Endodermal cell (in vitro differentiated cells): ENCODE data around the gene ARHGEF6. TPM values are rescaled to one million over a fixed set of nuclear protein-coding genes. Genes with fewer than 3 reads are reported as not detected.

Source experiments
- DNase-seq: peaks from one replicate; pipeline ENCODE4 v3.0.0-alpha.2; 2017
- H3K27ac ChIP-seq: 2 replicates; pipeline ENCODE4 v1.5.1; 2013; ENCODE audit warnings: mild to moderate bottlenecking, low read depth, low read length, moderate library complexity
- H3K27me3 ChIP-seq: 2 replicates; pipeline ENCODE4 v1.6.1; 2013; ENCODE audit warnings: mild to moderate bottlenecking, low read length, moderate library complexity; ENCODE audit not compliant: insufficient read depth, control insufficient read depth, poor library complexity, severe bottlenecking
- H3K36me3 ChIP-seq: 2 replicates; pipeline ENCODE4 v1.7.0; 2013; ENCODE audit warnings: mild to moderate bottlenecking, low read length, moderate library complexity; ENCODE audit not compliant: control insufficient read depth, insufficient read depth
- H3K4me1 ChIP-seq: one replicate; pipeline ENCODE4 v1.7.0; 2013; ENCODE audit warnings: low read length; ENCODE audit not compliant: control insufficient read depth, insufficient read depth
- H3K4me3 ChIP-seq: 2 replicates; pipeline ENCODE4 v1.5.1; 2013; ENCODE audit warnings: mild to moderate bottlenecking, low read length, moderate library complexity
- H3K9ac ChIP-seq: 2 replicates; pipeline ENCODE4 v1.6.1; 2013; ENCODE audit warnings: mild to moderate bottlenecking, low read length, moderate library complexity; ENCODE audit not compliant: poor library complexity, severe bottlenecking; ENCODE audit errors: extremely low read depth
- H3K9me3 ChIP-seq: 2 replicates; pipeline ENCODE4 v1.6.1; 2013; ENCODE audit warnings: mild to moderate bottlenecking, low read length, moderate library complexity; ENCODE audit not compliant: control insufficient read depth
- H3K27ac Mint-ChIP-seq: 2 replicates; pipeline ENCODE4 v1.8.0; 2020; ENCODE audit warnings: mixed read lengths
- H3K27me3 Mint-ChIP-seq: 2 replicates; pipeline ENCODE4 v1.8.0; 2021; ENCODE audit warnings: mild to moderate bottlenecking, mixed read lengths; ENCODE audit not compliant: insufficient read depth
- H3K36me3 Mint-ChIP-seq: 2 replicates; pipeline ENCODE4 v1.8.0; 2020; ENCODE audit warnings: low read depth, mixed read lengths
- H3K4me1 Mint-ChIP-seq: 2 replicates; pipeline ENCODE4 v1.8.0; 2020; ENCODE audit warnings: mixed read lengths
- H3K4me3 Mint-ChIP-seq: 2 replicates; pipeline ENCODE4 v1.8.0; 2020; ENCODE audit warnings: mild to moderate bottlenecking, moderate library complexity, mixed read lengths
- H3K9me3 Mint-ChIP-seq: 2 replicates; pipeline ENCODE4 v1.8.0; 2020; ENCODE audit warnings: mild to moderate bottlenecking, mixed read lengths
- WGBS, 2 experiments: methylation state at CpG; one replicate each; pipeline versions ENCODE4 v1.1.5 to v1.1.7; 2013; ENCODE audit warnings: missing lambda C conversion rate in 2 of 2, mixed read lengths in 1 of 2; ENCODE audit not compliant: insufficient coverage in 1 of 2, insufficient read length in 1 of 2; 5-methylcytosine and 5-hydroxymethylcytosine counted together
- total RNA-seq, 2 donors: library from RNA; stranded (reverse); fragmentation: NEBNext Ultra II Directional in 1 of 2; extraction: Animal tissue kit (Norgen Biotek cat#: 25700) in 1 of 2; gene quantifications; 2 replicates in 1 of 2; 3 replicates in 1 of 2; pipeline ENCODE4 v1.2.1, GENCODE V29; 2021
- TF ChIP-seq, protein P1 (sequence below): fragments of 200-600 bp; sonication (generic); conservative IDR thresholded peaks from 2 replicates; pipeline ENCODE4 v1.5.0; 2021; ENCODE audit warnings: antibody characterized with exemption, mild to moderate bottlenecking

The ARHGEF6 gene
- total RNA-seq, 2 donors from 2014 or later, result 1.8 to 2.7 TPM

DNA sequence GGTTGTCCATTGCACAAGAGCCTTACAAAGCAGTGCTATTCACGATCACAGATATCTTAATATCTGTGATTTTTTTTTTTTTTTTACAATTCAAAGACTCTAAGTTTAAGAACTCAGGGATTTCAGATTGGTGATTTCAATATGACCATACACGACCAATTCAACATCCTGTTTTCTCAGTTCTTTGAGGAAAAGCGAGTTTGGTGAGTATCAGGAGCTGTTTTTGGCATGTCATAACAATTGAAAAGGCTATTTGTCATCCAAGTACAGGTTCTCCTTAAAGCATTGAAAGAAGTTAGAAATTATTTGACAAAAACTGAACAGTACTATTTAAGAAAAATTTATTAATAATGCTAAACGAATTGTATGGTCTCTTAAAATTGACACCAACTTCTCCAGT, 9.1 kb upstream of the ARHGEF6 start:
- no peak for DNase-seq
- no peak overlapping the region for H3K4me3 ChIP-seq
- no peak overlapping the region for H3K27ac Mint-ChIP-seq
- no peak overlapping the region for H3K27ac ChIP-seq
- H3K9me3 ChIP-seq, result no peaks in the 10 kb centered on the region
- H3K27me3 Mint-ChIP-seq, result no peaks in the 10 kb centered on the region
- H3K4me1 Mint-ChIP-seq, result peaks cover 2% of the 10 kb centered on the region
- H3K9me3 Mint-ChIP-seq, result peaks cover 45% of the 10 kb centered on the region
- H3K9ac ChIP-seq, result no peak overlapping the region
- no peaks in the 10 kb centered on the region for H3K4me1 ChIP-seq
- WGBS, 2 experiments, result 58% methylated on average over 3 of the region's 4 CpGs; no CpG with 5 or more reads in 1 of the 2 experiments
- no peaks in the 10 kb centered on the region for H3K36me3 ChIP-seq
- no peaks in the 10 kb centered on the region for H3K36me3 Mint-ChIP-seq
- TF ChIP-seq, protein P1, sequence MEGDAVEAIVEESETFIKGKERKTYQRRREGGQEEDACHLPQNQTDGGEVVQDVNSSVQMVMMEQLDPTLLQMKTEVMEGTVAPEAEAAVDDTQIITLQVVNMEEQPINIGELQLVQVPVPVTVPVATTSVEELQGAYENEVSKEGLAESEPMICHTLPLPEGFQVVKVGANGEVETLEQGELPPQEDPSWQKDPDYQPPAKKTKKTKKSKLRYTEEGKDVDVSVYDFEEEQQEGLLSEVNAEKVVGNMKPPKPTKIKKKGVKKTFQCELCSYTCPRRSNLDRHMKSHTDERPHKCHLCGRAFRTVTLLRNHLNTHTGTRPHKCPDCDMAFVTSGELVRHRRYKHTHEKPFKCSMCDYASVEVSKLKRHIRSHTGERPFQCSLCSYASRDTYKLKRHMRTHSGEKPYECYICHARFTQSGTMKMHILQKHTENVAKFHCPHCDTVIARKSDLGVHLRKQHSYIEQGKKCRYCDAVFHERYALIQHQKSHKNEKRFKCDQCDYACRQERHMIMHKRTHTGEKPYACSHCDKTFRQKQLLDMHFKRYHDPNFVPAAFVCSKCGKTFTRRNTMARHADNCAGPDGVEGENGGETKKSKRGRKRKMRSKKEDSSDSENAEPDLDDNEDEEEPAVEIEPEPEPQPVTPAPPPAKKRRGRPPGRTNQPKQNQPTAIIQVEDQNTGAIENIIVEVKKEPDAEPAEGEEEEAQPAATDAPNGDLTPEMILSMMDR, result no peak
- H3K27me3 ChIP-seq, result no peaks in the 10 kb centered on the region
- no peak overlapping the region for H3K4me3 Mint-ChIP-seq

DNA sequence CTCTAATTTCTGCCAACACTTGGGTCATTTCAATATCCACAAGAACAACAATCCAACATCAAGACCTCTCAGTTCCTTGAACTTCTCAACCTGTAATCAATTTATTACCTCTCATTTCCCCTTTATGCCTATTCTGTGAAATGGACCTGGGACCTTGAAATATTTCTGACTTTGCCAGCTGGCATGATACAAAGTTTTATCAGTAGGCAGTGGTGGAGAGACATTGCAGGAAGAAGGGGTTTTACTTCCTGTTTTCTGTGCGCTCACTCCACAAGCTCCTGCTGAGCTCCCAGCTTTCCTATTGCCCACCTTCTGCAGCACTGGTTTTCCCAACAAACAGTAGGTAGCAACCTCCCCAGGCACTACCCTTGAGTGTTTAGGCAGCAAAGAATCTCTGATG, 3.5 kb upstream of the ARHGEF6 start:
- no peaks in the 10 kb centered on the region for H3K27me3 ChIP-seq
- no peak for DNase-seq
- H3K36me3 ChIP-seq, result no peaks in the 10 kb centered on the region
- TF ChIP-seq, protein P1, result no peak
- H3K9ac ChIP-seq, result no peak overlapping the region
- Mint-ChIP-seq H3K27ac (no peak overlapping the region), H3K9me3 (peaks cover 41% of the 10 kb centered on the region), H3K4me1 (peaks cover 7% of the 10 kb centered on the region), H3K4me3 (no peak overlapping the region), H3K27me3 (no peaks in the 10 kb centered on the region), H3K36me3 (no peaks in the 10 kb centered on the region)
- no peak overlapping the region for H3K4me3 ChIP-seq
- H3K9me3 ChIP-seq, result no peaks in the 10 kb centered on the region
- WGBS, 2 experiments, result 100% methylated on average over 1 of the region's 1 CpG; no CpG with 5 or more reads in 1 of the 2 experiments
- H3K4me1 ChIP-seq, result no peaks in the 10 kb centered on the region
- H3K27ac ChIP-seq, result no peak overlapping the region

DNA sequence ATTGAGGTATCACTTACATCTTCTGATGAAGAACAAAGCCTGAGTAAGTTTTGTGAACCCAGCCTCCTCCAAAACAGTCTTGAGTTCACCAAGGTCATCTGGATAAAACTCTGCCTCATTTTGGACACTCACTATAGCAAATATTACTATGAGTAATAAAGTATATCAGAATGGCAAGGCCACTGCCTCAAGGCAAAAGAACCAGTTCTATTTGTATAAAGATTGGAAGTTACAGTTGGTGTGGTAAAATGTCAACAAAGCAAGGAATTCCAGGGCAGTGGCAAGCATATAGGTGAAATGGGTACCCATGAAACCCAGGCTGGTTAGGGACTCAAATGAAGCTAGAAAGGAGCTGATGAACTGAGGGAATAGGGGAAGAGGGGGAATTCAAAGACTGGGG, 2.4 kb upstream of the ARHGEF6 start:
- Histone ChIP-seq H3K9ac (no peak overlapping the region), H3K4me3 (no peak overlapping the region), H3K9me3 (no peaks in the 10 kb centered on the region), H3K27me3 (no peaks in the 10 kb centered on the region), H3K4me1 (no peaks in the 10 kb centered on the region), H3K36me3 (no peaks in the 10 kb centered on the region), H3K27ac (no peak overlapping the region)
- peaks cover 47% of the 10 kb centered on the region for H3K9me3 Mint-ChIP-seq
- no peak for DNase-seq
- no peak overlapping the region for H3K27ac Mint-ChIP-seq
- no peaks in the 10 kb centered on the region for H3K36me3 Mint-ChIP-seq
- H3K4me3 Mint-ChIP-seq, result no peak overlapping the region
- no peaks in the 10 kb centered on the region for H3K27me3 Mint-ChIP-seq
- H3K4me1 Mint-ChIP-seq, result peaks cover 7% of the 10 kb centered on the region
- TF ChIP-seq, protein P1, result no peak
